ENCODE results near the gene ARMC12. TPM values are rescaled to one million over a fixed set of nuclear protein-coding genes. Genes with fewer than 3 reads are reported as not detected.

ARMC12 gene
- total and polyA plus RNA-seq, 2 donors (not counting 3 experiments of a cell fraction or from before 2014, with no cell fraction given) = 0.91 to 1.9 TPM

DNA sequence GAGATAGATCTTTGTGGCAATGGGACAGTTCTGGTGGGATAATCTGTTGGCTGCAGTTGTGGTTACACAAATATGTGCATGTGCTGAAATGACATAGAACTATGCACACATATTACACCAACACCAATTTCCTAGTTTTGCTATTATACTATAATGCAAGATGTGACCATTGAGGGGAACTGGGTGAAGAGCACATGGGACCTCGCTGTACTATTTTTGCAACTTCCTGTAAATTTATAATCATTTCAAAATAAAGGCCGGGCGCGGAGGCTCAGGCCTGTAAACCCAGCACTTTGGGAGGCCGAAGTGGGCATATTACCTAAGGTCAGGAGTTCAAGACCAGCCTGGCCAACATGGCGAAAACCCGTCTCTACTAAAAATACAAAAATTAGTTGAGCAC lies 8.7 kb downstream of the ARMC12 start:
- CTCF ChIA-PET = interaction anchor here (1.2 kb wide), 1 partner anchor 12 kb away, joined by 3 read pairs; no protein-coding TSS in a partner anchor
- Histone ChIP-seq H3K27ac (ENCODE audit: insufficient read depth, low read depth, low read length) (no peak overlapping the region), H3K79me2 (ENCODE audit: control insufficient read depth, insufficient read depth, low read length) (no peaks in the 10 kb centered on the region), H3K9me1 (replicated peaks; ENCODE audit: control insufficient read depth, extremely low read depth, insufficient read depth, low read length) (no peaks in the 10 kb centered on the region), H2AFZ (ENCODE audit: low read depth, low read length) (no peak overlapping the region), H3K4me1 (ENCODE audit: control insufficient read depth, extremely low read depth, insufficient read depth, low read length) (no peaks in the 10 kb centered on the region), H3K27me3 (ENCODE audit: control insufficient read depth in 2 of 2, insufficient read depth in 2 of 2, low read length in 2 of 2) (peaks cover 2 to 6% of the 10 kb centered on the region in 2 experiments), H3K9me3 (replicated peaks; ENCODE audit: control insufficient read depth, insufficient read depth, low read length) (no peaks in the 10 kb centered on the region), H3K9ac (replicated peaks; ENCODE audit: extremely low read depth, insufficient read depth, low read length) (no peak overlapping the region), H4K20me1 (replicated peaks; ENCODE audit: control insufficient read depth, extremely low read depth, insufficient read depth, low read length) (no peaks in the 10 kb centered on the region), H3K4me3 (replicated peaks in 1 of 3; ENCODE audit: insufficient read depth in 1 of 3, low read depth in 1 of 3, low read length in 3 of 3) (no peak overlapping the region), H3K4me2 (ENCODE audit: insufficient read depth, low read length) (no peak overlapping the region), H3K36me3 (ENCODE audit: control insufficient read depth in 2 of 2, extremely low read depth in 1 of 2, insufficient read depth in 2 of 2, low read length in 2 of 2) (no peaks in the 10 kb centered on the region)
- FAIRE-seq (no peak), DNase-seq (ENCODE audit: low read depth, low spot score) (no peak)
- TF ChIP-seq, protein P1, sequence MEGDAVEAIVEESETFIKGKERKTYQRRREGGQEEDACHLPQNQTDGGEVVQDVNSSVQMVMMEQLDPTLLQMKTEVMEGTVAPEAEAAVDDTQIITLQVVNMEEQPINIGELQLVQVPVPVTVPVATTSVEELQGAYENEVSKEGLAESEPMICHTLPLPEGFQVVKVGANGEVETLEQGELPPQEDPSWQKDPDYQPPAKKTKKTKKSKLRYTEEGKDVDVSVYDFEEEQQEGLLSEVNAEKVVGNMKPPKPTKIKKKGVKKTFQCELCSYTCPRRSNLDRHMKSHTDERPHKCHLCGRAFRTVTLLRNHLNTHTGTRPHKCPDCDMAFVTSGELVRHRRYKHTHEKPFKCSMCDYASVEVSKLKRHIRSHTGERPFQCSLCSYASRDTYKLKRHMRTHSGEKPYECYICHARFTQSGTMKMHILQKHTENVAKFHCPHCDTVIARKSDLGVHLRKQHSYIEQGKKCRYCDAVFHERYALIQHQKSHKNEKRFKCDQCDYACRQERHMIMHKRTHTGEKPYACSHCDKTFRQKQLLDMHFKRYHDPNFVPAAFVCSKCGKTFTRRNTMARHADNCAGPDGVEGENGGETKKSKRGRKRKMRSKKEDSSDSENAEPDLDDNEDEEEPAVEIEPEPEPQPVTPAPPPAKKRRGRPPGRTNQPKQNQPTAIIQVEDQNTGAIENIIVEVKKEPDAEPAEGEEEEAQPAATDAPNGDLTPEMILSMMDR (IDR thresholded peaks at IDR 0.05; ENCODE audit: extremely low read depth in 1 of 2, insufficient read depth in 1 of 2, low read depth in 1 of 2, low read length in 2 of 2) = no peak
- TF ChIP-seq EZH2 (IDR thresholded peaks at IDR 0.05; ENCODE audit: borderline replicate concordance, low read depth, low read length, severe bottlenecking) (no peak), POLR2A (IDR thresholded peaks at IDR 0.05; ENCODE audit: low read depth, low read length) (no peak), MYC (IDR thresholded peaks at IDR 0.05; ENCODE audit: low read depth, low read length) (no peak), POLR2AphosphoS5 (IDR thresholded peaks at IDR 0.05; ENCODE audit: insufficient read depth, low read depth, low read length) (no peak), FOS (IDR thresholded peaks at IDR 0.05; ENCODE audit: borderline replicate concordance, insufficient read depth, low read length) (no peak), JUN (IDR thresholded peaks at IDR 0.05; ENCODE audit: borderline replicate concordance, insufficient read depth, insufficient read length, low read depth) (no peak), MAX (IDR thresholded peaks at IDR 0.05; ENCODE audit: insufficient read depth, insufficient read length) (no peak), GATA2 (IDR thresholded peaks at IDR 0.05; ENCODE audit: insufficient read depth, insufficient read length, low read depth, low read length) (no peak)
- POLR2A ChIA-PET = no interaction called here
- dilution Hi-C loops (cut with MboI; ENCODE audit: extremely low pct_ligation_motif_present, low sequenced_read_pairs) = no loop called here
- BruUV-seq (replicated peaks) = no TSS peak
- intact Hi-C loops (cut with micrococcal nuclease) = no loop called here

All from endothelial cell of umbilical vein (primary cell).